Thoracic aorta (tissue), 2 donors: Measurements from ENCODE around the gene NEK7. TPM values are rescaled to one million over a fixed set of nuclear protein-coding genes. Genes with fewer than 3 reads are reported as not detected.
"Not testable (repeated sequence)": the region's sequence is repeated elsewhere in the genome, so short reads cannot be mapped to it uniquely, and the experiment has no call there.

Experiments
- ATAC-seq: fragments of 150-250 bp; one replicate; pipeline ENCODE4 v1.8.0; 2017; ENCODE audit warnings: low read depth; ENCODE audit not compliant: insufficient number of reproducible peaks, low FRiP score
- DNase-seq: peaks from one replicate; pipeline ENCODE4 v3.0.0-alpha.2; 2020; ENCODE audit warnings: low spot score
- H3K27ac ChIP-seq, 2 donors: fragments of 200-600 bp; sonication (generic); 1 replicate in 1 of 2; 2 replicates in 1 of 2; pipeline ENCODE4 v1.5.1; 2016; ENCODE audit warnings: mild to moderate bottlenecking in 2 of 2, moderate library complexity in 2 of 2
- H3K27me3 ChIP-seq: fragments of 200-600 bp; sonication (generic); replicated peaks from 2 replicates; pipeline ENCODE4 v1.6.0; 2016; ENCODE audit warnings: mild to moderate bottlenecking; ENCODE audit not compliant: insufficient read depth
- H3K36me3 ChIP-seq: fragments of 200-600 bp; sonication (generic); one replicate; pipeline ENCODE4 v1.5.1; 2016
- H3K4me1 ChIP-seq, 2 donors: fragments of 200-600 bp; sonication (generic); 1 replicate in 1 of 2; 2 replicates in 1 of 2; pipeline versions ENCODE4 v1.5.1 to v1.6.0; 2016; ENCODE audit warnings: low read depth in 2 of 2, mild to moderate bottlenecking in 1 of 2; ENCODE audit not compliant: control insufficient read depth in 1 of 2
- H3K4me3 ChIP-seq: fragments of 200-600 bp; sonication (generic); 2 replicates; pipeline ENCODE4 v1.5.1; 2016; ENCODE audit warnings: mild to moderate bottlenecking
- H3K9me3 ChIP-seq: fragments of 200-600 bp; sonication (generic); 2 replicates; pipeline ENCODE4 v1.5.1; 2016
- CTCF ChIP-seq: fragments of 200-600 bp; sonication (generic); IDR thresholded peaks from one replicate; pipeline ENCODE4 v1.5.1; 2019; ENCODE audit warnings: antibody characterized with exemption
- total RNA-seq, 2 donors: library from RNA; depleted of rRNA; stranded (reverse); fragments of >200 nt; gene quantifications; one replicate each; pipeline versions ENCODE4 v1.1.0 to v1.2.3, GENCODE V29; 2016

NEK7 gene
- total RNA-seq, 2 donors from 2014 or later = 118 to 155 TPM

GRCh38 chr1:198212126-198212525, 55.3 kb downstream of the NEK7 start:
- Histone ChIP-seq H3K27me3 (no peaks in the 10 kb centered on the region), H3K4me3 (no peak overlapping the region), H3K4me1 (no peaks in the 10 kb centered on the region), H3K36me3 (no peaks in the 10 kb centered on the region), H3K27ac (no peak overlapping the region), H3K9me3 (peaks cover 11% of the 10 kb centered on the region)
- DNase-seq (no peak), ATAC-seq (no peak)
- TF ChIP-seq CTCF = no peak

DNA sequence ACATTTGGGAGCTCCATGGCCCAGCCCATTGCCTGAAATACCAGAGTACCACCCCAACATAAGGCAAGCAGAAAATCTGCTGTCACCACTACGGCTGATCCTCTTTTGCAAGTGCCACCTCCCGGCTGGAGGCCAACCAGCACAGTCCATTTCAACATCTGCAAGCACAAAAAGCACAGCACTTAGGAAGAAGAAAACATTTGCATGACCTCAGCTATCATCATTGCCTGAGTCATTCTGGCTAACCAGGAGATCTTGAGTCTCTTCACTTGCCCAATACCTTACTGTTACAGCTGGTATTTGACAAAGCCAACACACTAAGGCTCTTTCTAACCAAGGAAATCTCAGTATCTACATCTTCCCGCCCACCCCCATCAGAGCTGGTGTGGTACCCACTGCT, 55.9 kb downstream of the NEK7 start:
- Histone ChIP-seq H3K4me1 (no peaks in the 10 kb centered on the region), H3K4me3 (no peak overlapping the region), H3K9me3 (peaks cover 11% of the 10 kb centered on the region), H3K27me3 (no peaks in the 10 kb centered on the region), H3K27ac (no peak overlapping the region), H3K36me3 (no peaks in the 10 kb centered on the region)
- no peak for TF ChIP-seq CTCF
- ATAC-seq (no peak), DNase-seq (no peak)

GRCh38 chr1:198214924-198215323, 58.1 kb downstream of the NEK7 start:
- Histone ChIP-seq H3K36me3 (no peaks in the 10 kb centered on the region), H3K27ac (no peak overlapping the region), H3K9me3 (peaks cover 11% of the 10 kb centered on the region), H3K4me1 (no peaks in the 10 kb centered on the region), H3K27me3 (no peaks in the 10 kb centered on the region), H3K4me3 (no peak overlapping the region)
- ATAC-seq (no peak), DNase-seq (no peak)
- no peak for TF ChIP-seq CTCF

GRCh38 chr1:198220428-198220827, 63.6 kb downstream of the NEK7 start:
- Histone ChIP-seq H3K27me3 (no peaks in the 10 kb centered on the region), H3K27ac (no peak overlapping the region), H3K4me3 (no peak overlapping the region), H3K4me1 (peaks cover 0 to 11% of the 10 kb centered on the region in 2 donors), H3K36me3 (no peaks in the 10 kb centered on the region), H3K9me3 (peaks cover 2% of the 10 kb centered on the region)
- no peak for TF ChIP-seq CTCF
- ATAC-seq = peak; percentile 55
- DNase-seq = no peak

DNA sequence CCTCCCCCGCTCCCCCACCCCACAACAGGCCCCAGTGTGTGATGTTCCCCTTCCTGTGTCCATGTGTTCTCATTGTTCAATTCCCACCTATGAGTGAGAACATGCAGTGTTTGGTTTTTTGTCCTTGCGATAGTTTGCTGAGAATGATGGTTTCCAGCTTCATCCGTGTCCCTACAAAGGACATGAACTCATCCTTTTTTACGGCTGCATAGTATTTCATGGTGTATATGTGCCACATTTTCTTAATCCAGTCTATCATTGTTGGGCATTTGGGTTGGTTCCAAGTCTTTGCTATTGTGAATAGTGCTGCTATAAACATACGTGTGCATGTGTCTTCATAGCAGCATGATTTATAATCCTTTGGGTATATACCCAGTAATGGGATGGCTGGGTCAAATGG, 70.2 kb downstream of the NEK7 start:
- H3K4me1 ChIP-seq, H3K9me3 ChIP-seq, H3K27ac ChIP-seq, H3K27me3 ChIP-seq, H3K4me3 ChIP-seq, ATAC-seq, DNase-seq, H3K36me3 ChIP-seq: not testable (repeated sequence)

GRCh38 chr1:198227454-198227853, 70.7 kb downstream of the NEK7 start:
- not testable (repeated sequence) for DNase-seq, ATAC-seq, H3K4me1 ChIP-seq, H3K27me3 ChIP-seq, H3K36me3 ChIP-seq, H3K9me3 ChIP-seq, H3K4me3 ChIP-seq, H3K27ac ChIP-seq
